Stimulated activated CD8-positive, alpha-beta memory T cell treated with anti-CD3 and anti-CD28 coated beads, Interleukin-7, amount 100 ng/mL, for 24 hours (primary cell): ENCODE results near the gene GNAZ.

ENCODE experiments used
- DNase-seq: peaks from one replicate; pipeline ENCODE4 v3.0.0-alpha.2; 2020; ENCODE audit warnings: low read depth

The GNAZ gene

GRCh38 chr22:23107487-23108248 lies 37.3 kb downstream of the GNAZ start:
- DNase-seq = no peak

GRCh38 chr22:23108249-23109078 lies 38.1 kb downstream of the GNAZ start:
- no peak for DNase-seq

GRCh38 chr22:23109079-23109347 lies 38.7 kb downstream of the GNAZ start:
- no peak for DNase-seq

- DNase-seq = no peak
Measured at GRCh38 chr22:23109441-23109978, 39.2 kb downstream of the GNAZ start.

GRCh38 chr22:23110190-23110921 lies 40.0 kb downstream of the GNAZ start:
- no peak for DNase-seq

- no peak for DNase-seq
Measured at GRCh38 chr22:23110922-23111527, 40.7 kb downstream of the GNAZ start.

GRCh38 chr22:23112472-23113012 lies 42.2 kb downstream of the GNAZ start:
- no peak for DNase-seq

- DNase-seq = no peak
Measured at GRCh38 chr22:23113067-23113846, 42.9 kb downstream of the GNAZ start.

GRCh38 chr22:23113847-23114720 lies 43.8 kb downstream of the GNAZ start:
- DNase-seq = no peak

GRCh38 chr22:23114721-23115020 lies 44.4 kb downstream of the GNAZ start:
- DNase-seq = no peak

- no peak for DNase-seq
Measured at GRCh38 chr22:23115369-23115768, 45.0 kb downstream of the GNAZ start.

GRCh38 chr22:23115825-23116494 lies 45.6 kb downstream of the GNAZ start:
- no peak for DNase-seq

- DNase-seq = no peak
Measured at GRCh38 chr22:23116506-23117263, 46.4 kb downstream of the GNAZ start.

- no peak for DNase-seq
Measured at GRCh38 chr22:23117275-23117674, 47.0 kb downstream of the GNAZ start.

GRCh38 chr22:23117891-23118646 lies 47.8 kb downstream of the GNAZ start:
- no peak for DNase-seq

- no peak for DNase-seq
Measured at GRCh38 chr22:23118647-23119493, 48.6 kb downstream of the GNAZ start.
